GM23338 (cell line): ENCODE data around the gene CCDC137.

ENCODE experiments used
- CREB1 ChIP-seq: fragments of 250-450 bp; sonication (Bioruptor Pico); IDR thresholded peaks from 2 replicates; pipeline ENCODE4 v1.5.0; 2020; ENCODE audit warnings: low read depth, mild to moderate bottlenecking, moderate library complexity
- EZH2 ChIP-seq: fragments of 200-600 bp; sonication (generic); IDR thresholded peaks from one replicate; pipeline ENCODE4 v1.8.0; 2017; ENCODE audit warnings: antibody characterized with exemption, mild to moderate bottlenecking, low read depth; ENCODE audit not compliant: unreplicated experiment
- EZH2phosphoT487 ChIP-seq: fragments of 200-600 bp; sonication (generic); IDR thresholded peaks from one replicate; pipeline ENCODE4 v1.8.1; 2018; ENCODE audit warnings: antibody characterized with exemption; ENCODE audit not compliant: unreplicated experiment
- JUNB ChIP-seq: IDR thresholded peaks from one replicate; pipeline ENCODE4 v1.6.1; 2016; ENCODE audit warnings: antibody characterized with exemption; ENCODE audit not compliant: unreplicated experiment
- NANOG ChIP-seq: IDR thresholded peaks from 2 replicates; pipeline ENCODE4 v1.6.1; 2016; ENCODE audit warnings: antibody characterized with exemption, borderline replicate concordance
- POLR2AphosphoS5 ChIP-seq: IDR thresholded peaks from 2 replicates; pipeline ENCODE4 v1.6.1; 2016; ENCODE audit warnings: antibody characterized with exemption, low read depth
- STAT1 ChIP-seq: IDR thresholded peaks from one replicate; pipeline ENCODE4 v1.6.1; 2016; ENCODE audit warnings: antibody characterized with exemption; ENCODE audit not compliant: unreplicated experiment
- ZNF114 ChIP-seq: fragments of 250-450 bp; sonication (Bioruptor Pico); IDR thresholded peaks from 2 replicates; pipeline ENCODE4 v1.5.0; 2020; ENCODE audit warnings: mild to moderate bottlenecking, moderate library complexity
- ZNF331 ChIP-seq: fragments of 250-450 bp; sonication (Bioruptor Pico); IDR thresholded peaks from 2 replicates; pipeline ENCODE4 v1.5.0; 2020; ENCODE audit warnings: low read depth, mild to moderate bottlenecking, moderate library complexity
- TF ChIP-seq, protein P1 (sequence below), 2 experiments: fragments of 200-600 bp in 1 of 2; sonication (generic) in 1 of 2; conservative IDR thresholded peaks; 2 replicates each; pipeline versions ENCODE4 v1.5.1 to v1.6.1; 2016 to 2017; ENCODE audit warnings: antibody characterized with exemption in 2 of 2, low read depth in 2 of 2, mild to moderate bottlenecking in 2 of 2, moderate library complexity in 1 of 2
- TF ChIP-seq, protein P2 (sequence below): IDR thresholded peaks from one replicate; pipeline ENCODE4 v1.6.1; 2018; ENCODE audit warnings: antibody characterized with exemption; ENCODE audit not compliant: unreplicated experiment
- TF ChIP-seq, protein P3 (sequence below): IDR thresholded peaks from 2 replicates; pipeline ENCODE4 v1.6.1; 2016; ENCODE audit warnings: antibody characterized with exemption

- TF ChIP-seq EZH2phosphoT487 (no peak), POLR2AphosphoS5 (no peak), JUNB (no peak), EZH2 (no peak), ZNF114 (CRISPR knock-in tag) (no peak), STAT1 (no peak), NANOG (no peak), CREB1 (no peak), ZNF331 (CRISPR knock-in tag) (no peak)
- TF ChIP-seq, protein P1, sequence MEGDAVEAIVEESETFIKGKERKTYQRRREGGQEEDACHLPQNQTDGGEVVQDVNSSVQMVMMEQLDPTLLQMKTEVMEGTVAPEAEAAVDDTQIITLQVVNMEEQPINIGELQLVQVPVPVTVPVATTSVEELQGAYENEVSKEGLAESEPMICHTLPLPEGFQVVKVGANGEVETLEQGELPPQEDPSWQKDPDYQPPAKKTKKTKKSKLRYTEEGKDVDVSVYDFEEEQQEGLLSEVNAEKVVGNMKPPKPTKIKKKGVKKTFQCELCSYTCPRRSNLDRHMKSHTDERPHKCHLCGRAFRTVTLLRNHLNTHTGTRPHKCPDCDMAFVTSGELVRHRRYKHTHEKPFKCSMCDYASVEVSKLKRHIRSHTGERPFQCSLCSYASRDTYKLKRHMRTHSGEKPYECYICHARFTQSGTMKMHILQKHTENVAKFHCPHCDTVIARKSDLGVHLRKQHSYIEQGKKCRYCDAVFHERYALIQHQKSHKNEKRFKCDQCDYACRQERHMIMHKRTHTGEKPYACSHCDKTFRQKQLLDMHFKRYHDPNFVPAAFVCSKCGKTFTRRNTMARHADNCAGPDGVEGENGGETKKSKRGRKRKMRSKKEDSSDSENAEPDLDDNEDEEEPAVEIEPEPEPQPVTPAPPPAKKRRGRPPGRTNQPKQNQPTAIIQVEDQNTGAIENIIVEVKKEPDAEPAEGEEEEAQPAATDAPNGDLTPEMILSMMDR (conservative IDR thresholded peaks at IDR 0.05; ENCODE audit: low read depth in 2 of 2), result no peak
- TF ChIP-seq, protein P2, sequence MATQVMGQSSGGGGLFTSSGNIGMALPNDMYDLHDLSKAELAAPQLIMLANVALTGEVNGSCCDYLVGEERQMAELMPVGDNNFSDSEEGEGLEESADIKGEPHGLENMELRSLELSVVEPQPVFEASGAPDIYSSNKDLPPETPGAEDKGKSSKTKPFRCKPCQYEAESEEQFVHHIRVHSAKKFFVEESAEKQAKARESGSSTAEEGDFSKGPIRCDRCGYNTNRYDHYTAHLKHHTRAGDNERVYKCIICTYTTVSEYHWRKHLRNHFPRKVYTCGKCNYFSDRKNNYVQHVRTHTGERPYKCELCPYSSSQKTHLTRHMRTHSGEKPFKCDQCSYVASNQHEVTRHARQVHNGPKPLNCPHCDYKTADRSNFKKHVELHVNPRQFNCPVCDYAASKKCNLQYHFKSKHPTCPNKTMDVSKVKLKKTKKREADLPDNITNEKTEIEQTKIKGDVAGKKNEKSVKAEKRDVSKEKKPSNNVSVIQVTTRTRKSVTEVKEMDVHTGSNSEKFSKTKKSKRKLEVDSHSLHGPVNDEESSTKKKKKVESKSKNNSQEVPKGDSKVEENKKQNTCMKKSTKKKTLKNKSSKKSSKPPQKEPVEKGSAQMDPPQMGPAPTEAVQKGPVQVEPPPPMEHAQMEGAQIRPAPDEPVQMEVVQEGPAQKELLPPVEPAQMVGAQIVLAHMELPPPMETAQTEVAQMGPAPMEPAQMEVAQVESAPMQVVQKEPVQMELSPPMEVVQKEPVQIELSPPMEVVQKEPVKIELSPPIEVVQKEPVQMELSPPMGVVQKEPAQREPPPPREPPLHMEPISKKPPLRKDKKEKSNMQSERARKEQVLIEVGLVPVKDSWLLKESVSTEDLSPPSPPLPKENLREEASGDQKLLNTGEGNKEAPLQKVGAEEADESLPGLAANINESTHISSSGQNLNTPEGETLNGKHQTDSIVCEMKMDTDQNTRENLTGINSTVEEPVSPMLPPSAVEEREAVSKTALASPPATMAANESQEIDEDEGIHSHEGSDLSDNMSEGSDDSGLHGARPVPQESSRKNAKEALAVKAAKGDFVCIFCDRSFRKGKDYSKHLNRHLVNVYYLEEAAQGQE, result no peak
- TF ChIP-seq, protein P3, sequence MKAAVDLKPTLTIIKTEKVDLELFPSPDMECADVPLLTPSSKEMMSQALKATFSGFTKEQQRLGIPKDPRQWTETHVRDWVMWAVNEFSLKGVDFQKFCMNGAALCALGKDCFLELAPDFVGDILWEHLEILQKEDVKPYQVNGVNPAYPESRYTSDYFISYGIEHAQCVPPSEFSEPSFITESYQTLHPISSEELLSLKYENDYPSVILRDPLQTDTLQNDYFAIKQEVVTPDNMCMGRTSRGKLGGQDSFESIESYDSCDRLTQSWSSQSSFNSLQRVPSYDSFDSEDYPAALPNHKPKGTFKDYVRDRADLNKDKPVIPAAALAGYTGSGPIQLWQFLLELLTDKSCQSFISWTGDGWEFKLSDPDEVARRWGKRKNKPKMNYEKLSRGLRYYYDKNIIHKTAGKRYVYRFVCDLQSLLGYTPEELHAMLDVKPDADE, result no peak
These were observed 15.1 kb downstream of the CCDC137 start for GRCh38 chr17:81681672-81682071.
